Activated CD4-positive, alpha-beta T cell treated with anti-CD3 and anti-CD28 coated beads, Interleukin-2, amount 10 ng/mL, durations not matched to agents 7 days and 5 days (primary cell): ENCODE measurements around the gene ZNF708. TPM values are rescaled to one million over a fixed set of nuclear protein-coding genes. Genes with fewer than 3 reads are reported as not detected.
"Not testable (repeated sequence)": the region's sequence is repeated elsewhere in the genome, so short reads cannot be mapped to it uniquely, and the experiment has no call there.

Experiments used
- CTCF ChIA-PET: fragments of 350-600 bp; sonication (Branson Sonifier 250); formaldehyde crosslinking; loops from one replicate; lab custom pipeline; 2021; ENCODE audit warnings: antibody characterized with exemption; lab: Charles Lee
- POLR2A ChIA-PET: fragments of 350-600 bp; sonication (Branson Sonifier 250); formaldehyde crosslinking; loops from one replicate; lab custom pipeline; 2021; ENCODE audit warnings: antibody characterized with exemption; lab: Charles Lee
- DNase-seq: peaks from one replicate; pipeline ENCODE4 v3.0.0-alpha.2; 2020
- H3K27ac Mint-ChIP-seq: one replicate; pipeline ENCODE4 v1.8.0; 2021; ENCODE audit warnings: mild to moderate bottlenecking, moderate library complexity, mixed read lengths
- H3K27me3 Mint-ChIP-seq: one replicate; pipeline ENCODE4 v1.8.0; 2021; ENCODE audit warnings: mixed read lengths
- H3K36me3 Mint-ChIP-seq: one replicate; pipeline ENCODE4 v1.8.0; 2021; ENCODE audit warnings: low read depth, mixed read lengths
- H3K4me1 Mint-ChIP-seq: one replicate; pipeline ENCODE4 v1.8.0; 2021; ENCODE audit warnings: mixed read lengths
- H3K4me3 Mint-ChIP-seq: one replicate; pipeline ENCODE4 v1.8.0; 2021; ENCODE audit warnings: mild to moderate bottlenecking, moderate library complexity, mixed read lengths
- H3K9me3 Mint-ChIP-seq: one replicate; pipeline ENCODE4 v1.8.0; 2021; ENCODE audit warnings: mixed read lengths
- total RNA-seq, 2 experiments: library from RNA; stranded (reverse); gene quantifications; one replicate each; pipeline ENCODE4 v1.2.3, GENCODE V29; 2021

Gene ZNF708
- total RNA-seq, 2 experiments from 2014 or later, result 22.4 to 22.5 TPM

- peaks cover 9% of the 10 kb centered on the region for H3K4me1 Mint-ChIP-seq
- no peak overlapping the region for H3K4me3 Mint-ChIP-seq
- no peak overlapping the region for H3K27ac Mint-ChIP-seq
- POLR2A ChIA-PET, result no interaction called here
- peaks cover 73% of the 10 kb centered on the region for H3K36me3 Mint-ChIP-seq
- H3K9me3 Mint-ChIP-seq, result peaks cover 30% of the 10 kb centered on the region
- no peak for DNase-seq
- H3K27me3 Mint-ChIP-seq, result no peaks in the 10 kb centered on the region
- CTCF ChIA-PET, result no interaction called here
These were observed 11.4 kb downstream of the ZNF708 start for GRCh38 chr19:21317821-21318220.

GRCh38 chr19:21314676-21315075 is 14.5 kb downstream of the ZNF708 start:
- no peak for DNase-seq
- no peak overlapping the region for H3K27ac Mint-ChIP-seq
- H3K27me3 Mint-ChIP-seq, result no peaks in the 10 kb centered on the region
- peaks cover 72% of the 10 kb centered on the region for H3K36me3 Mint-ChIP-seq
- POLR2A ChIA-PET, result no interaction called here
- no peak overlapping the region for H3K4me3 Mint-ChIP-seq
- CTCF ChIA-PET, result interaction anchor here (1.4 kb wide), 1 partner anchor 10 kb away, joined by 4 read pairs; no protein-coding TSS in a partner anchor
- peaks cover 27% of the 10 kb centered on the region for H3K9me3 Mint-ChIP-seq
- peaks cover 4% of the 10 kb centered on the region for H3K4me1 Mint-ChIP-seq

DNA sequence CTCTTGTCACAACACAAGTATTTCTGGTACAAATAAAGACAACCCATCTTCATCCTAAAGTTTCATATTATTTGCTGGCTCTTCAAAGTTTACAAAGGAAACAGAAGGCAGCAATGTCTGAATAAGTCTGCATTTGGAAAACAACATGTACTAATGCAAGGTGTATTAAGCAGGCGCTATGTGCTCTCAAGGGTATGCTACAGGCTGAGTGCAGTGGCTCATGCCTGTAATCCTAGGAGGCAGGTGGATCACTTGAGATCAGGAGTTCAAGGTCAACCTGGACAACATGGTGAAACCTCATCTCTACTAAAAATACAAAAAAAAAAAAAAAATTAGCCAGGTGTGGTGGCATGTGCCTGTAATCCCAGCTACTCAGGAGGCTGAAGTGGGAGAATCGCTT is 16.4 kb downstream of the ZNF708 start:
- Mint-ChIP-seq H3K36me3 (peaks cover 72% of the 10 kb centered on the region), H3K9me3 (peaks cover 26% of the 10 kb centered on the region)
- H3K27ac Mint-ChIP-seq, H3K4me3 Mint-ChIP-seq, H3K27me3 Mint-ChIP-seq, DNase-seq, POLR2A ChIA-PET, H3K4me1 Mint-ChIP-seq: not testable (repeated sequence)
- CTCF ChIA-PET, result interaction anchor here (0.7 to 1.1 kb wide), 3 partner anchors 16 to 1010 kb away, joined by 3 to 5 read pairs (median 5); partner anchors contain the start of gene ZNF708

- POLR2A ChIA-PET, result no interaction called here
- Mint-ChIP-seq H3K9me3 (peaks cover 24% of the 10 kb centered on the region), H3K4me3 (no peak overlapping the region), H3K36me3 (peaks cover 80% of the 10 kb centered on the region), H3K27ac (no peak overlapping the region), H3K4me1 (peaks cover 3% of the 10 kb centered on the region), H3K27me3 (no peaks in the 10 kb centered on the region)
- DNase-seq, result no peak
- CTCF ChIA-PET, result no interaction called here
These were observed 20.4 kb downstream of the ZNF708 start for GRCh38 chr19:21308773-21309172.

- H3K27me3 Mint-ChIP-seq, H3K4me3 Mint-ChIP-seq, DNase-seq, H3K27ac Mint-ChIP-seq, H3K4me1 Mint-ChIP-seq, CTCF ChIA-PET, POLR2A ChIA-PET: not testable (repeated sequence)
- peaks cover 77% of the 10 kb centered on the region for H3K36me3 Mint-ChIP-seq
- H3K9me3 Mint-ChIP-seq, result peaks cover 18% of the 10 kb centered on the region
These were observed 22.2 kb downstream of the ZNF708 start for GRCh38 chr19:21306881-21307479.

DNA sequence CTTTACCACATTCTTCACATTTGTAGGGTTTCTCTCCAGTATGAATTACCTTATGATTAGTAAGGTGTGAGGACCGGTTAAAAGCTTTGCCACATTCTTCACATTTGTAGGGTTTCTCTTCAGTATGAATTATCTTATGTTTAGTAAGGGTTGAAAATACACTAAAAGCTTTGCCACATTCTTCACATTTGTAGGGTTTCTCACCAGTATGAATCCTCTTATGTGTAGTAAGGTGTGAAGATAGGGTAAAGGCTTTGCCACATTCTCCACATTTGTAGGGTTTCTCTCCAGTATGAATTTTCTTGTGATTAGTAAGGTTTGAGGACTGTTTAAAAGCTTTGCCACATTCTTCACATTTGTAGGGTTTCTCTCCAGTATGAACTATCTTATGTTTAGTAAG is 35.4 kb downstream of the ZNF708 start:
- H3K27me3 Mint-ChIP-seq, CTCF ChIA-PET, POLR2A ChIA-PET: not testable (repeated sequence)

GRCh38 chr19:21269813-21270212 is 59.4 kb downstream of the ZNF708 start:
- H3K4me3 Mint-ChIP-seq, result no peak overlapping the region
- no peaks in the 10 kb centered on the region for H3K4me1 Mint-ChIP-seq
- H3K27me3 Mint-ChIP-seq, result no peaks in the 10 kb centered on the region
- no peaks in the 10 kb centered on the region for H3K36me3 Mint-ChIP-seq
- no peak for DNase-seq
- H3K27ac Mint-ChIP-seq, result no peak overlapping the region
- peaks cover 39% of the 10 kb centered on the region for H3K9me3 Mint-ChIP-seq
- ChIA-PET CTCF (interaction anchor here (0.7 kb wide), 1 partner anchor 227 kb away, joined by 3 read pairs; no protein-coding TSS in a partner anchor), POLR2A (no interaction called here)

More for the DNA sequence above, 35.4 kb downstream of the ZNF708 start:
- peaks cover 43% of the 10 kb centered on the region for H3K9me3 Mint-ChIP-seq
- DNase-seq, H3K4me1 Mint-ChIP-seq, H3K4me3 Mint-ChIP-seq, H3K27ac Mint-ChIP-seq: not testable (repeated sequence)
- peaks cover 60% of the 10 kb centered on the region for H3K36me3 Mint-ChIP-seq

DNA sequence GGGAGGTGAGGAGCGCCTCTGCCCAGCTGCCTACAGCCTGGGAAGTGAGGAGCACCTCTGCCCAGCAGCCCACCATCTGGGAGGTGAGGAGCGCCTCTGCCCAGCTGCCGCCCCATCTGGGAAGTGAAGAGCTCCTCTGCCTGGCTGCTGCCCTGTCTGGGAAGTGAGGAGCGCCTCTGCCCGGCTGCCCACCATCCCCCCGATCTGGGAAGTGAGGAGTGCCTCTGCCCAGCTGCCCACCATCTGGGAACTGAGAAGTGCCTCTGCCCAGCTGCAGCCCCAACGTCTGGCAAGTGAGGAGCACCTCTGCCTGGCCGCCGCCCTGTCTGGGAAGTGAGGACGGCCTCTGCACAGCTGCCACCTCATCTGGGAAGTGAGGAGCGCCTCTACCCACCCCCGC is 64.3 kb downstream of the ZNF708 start:
- CTCF ChIA-PET, result no interaction called here
- no peak overlapping the region for H3K4me3 Mint-ChIP-seq

DNA sequence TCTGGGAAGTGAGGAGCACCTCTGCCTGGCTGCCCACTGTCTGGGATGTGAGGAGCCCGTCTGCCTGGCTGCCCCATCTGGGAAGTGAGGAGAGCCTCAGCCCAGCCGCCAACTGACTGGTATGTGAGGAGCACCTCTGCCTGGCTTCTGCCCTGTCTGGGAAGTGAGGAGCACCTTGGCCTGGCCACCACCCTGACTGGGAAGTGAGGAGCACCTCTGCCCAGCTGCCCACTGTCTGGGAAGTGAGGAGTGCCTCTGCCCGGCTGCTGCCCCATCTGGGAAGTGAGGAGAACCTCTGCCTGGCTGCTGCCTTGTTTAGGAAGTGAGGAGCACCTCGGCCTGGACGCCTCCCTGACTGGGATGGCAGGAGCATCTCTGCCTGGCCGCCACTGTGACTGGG is 64.8 kb downstream of the ZNF708 start:
- H3K4me3 Mint-ChIP-seq, result no peak overlapping the region
- no peak for DNase-seq
- H3K9me3 Mint-ChIP-seq, result peaks cover 29% of the 10 kb centered on the region
- no peaks in the 10 kb centered on the region for H3K27me3 Mint-ChIP-seq
- H3K27ac Mint-ChIP-seq, result no peak overlapping the region
- no peaks in the 10 kb centered on the region for H3K4me1 Mint-ChIP-seq
- ChIA-PET POLR2A (no interaction called here), CTCF (no interaction called here)
- no peaks in the 10 kb centered on the region for H3K36me3 Mint-ChIP-seq

More for the DNA sequence above, 64.3 kb downstream of the ZNF708 start:
- H3K9me3 Mint-ChIP-seq, result peaks cover 29% of the 10 kb centered on the region
- DNase-seq, result no peak
- no peaks in the 10 kb centered on the region for H3K4me1 Mint-ChIP-seq
- POLR2A ChIA-PET, result no interaction called here
- no peaks in the 10 kb centered on the region for H3K36me3 Mint-ChIP-seq
- no peaks in the 10 kb centered on the region for H3K27me3 Mint-ChIP-seq
- no peak overlapping the region for H3K27ac Mint-ChIP-seq

DNA sequence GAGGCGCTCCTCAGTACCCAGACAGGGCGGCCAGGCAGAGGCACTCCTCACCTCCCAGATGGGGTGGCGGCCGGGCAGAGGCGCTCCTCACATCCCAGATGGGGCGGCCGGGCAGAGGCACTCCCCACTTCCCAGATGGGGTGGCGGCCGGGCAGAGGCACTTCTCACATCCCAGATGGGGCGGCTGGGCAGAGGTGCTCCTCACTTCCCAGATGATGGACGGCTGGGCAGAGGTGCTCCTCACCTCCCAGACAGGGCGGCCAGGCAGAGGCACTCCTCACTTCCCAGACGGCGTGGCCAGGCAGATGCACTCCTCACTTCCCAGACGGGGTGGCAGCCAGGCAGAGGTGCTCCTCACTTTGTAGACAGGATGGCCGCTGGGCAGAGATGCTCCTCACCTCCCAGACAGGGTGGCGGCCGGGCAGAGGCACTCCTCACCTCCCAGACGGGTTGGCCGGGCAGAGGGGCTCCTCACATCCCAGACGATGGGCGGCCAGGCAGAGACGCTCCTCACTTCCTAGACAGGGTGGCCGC is 68.3 kb downstream of the ZNF708 start:
- DNase-seq, H3K27ac Mint-ChIP-seq, POLR2A ChIA-PET, H3K4me3 Mint-ChIP-seq, CTCF ChIA-PET, H3K27me3 Mint-ChIP-seq, H3K4me1 Mint-ChIP-seq, H3K36me3 Mint-ChIP-seq: not testable (repeated sequence)
- H3K9me3 Mint-ChIP-seq, result peaks cover 16% of the 10 kb centered on the region

- Mint-ChIP-seq H3K36me3 (no peaks in the 10 kb centered on the region), H3K4me1 (no peaks in the 10 kb centered on the region), H3K4me3 (no peak overlapping the region), H3K9me3 (peaks cover 16% of the 10 kb centered on the region), H3K27me3 (no peaks in the 10 kb centered on the region), H3K27ac (no peak overlapping the region)
- no peak for DNase-seq
- ChIA-PET CTCF (no interaction called here), POLR2A (no interaction called here)
These were observed 68.9 kb downstream of the ZNF708 start for GRCh38 chr19:21260164-21260847.

- DNase-seq, H3K36me3 Mint-ChIP-seq, H3K27ac Mint-ChIP-seq, H3K4me3 Mint-ChIP-seq, H3K4me1 Mint-ChIP-seq, POLR2A ChIA-PET, H3K27me3 Mint-ChIP-seq, CTCF ChIA-PET: not testable (repeated sequence)
- peaks cover 16% of the 10 kb centered on the region for H3K9me3 Mint-ChIP-seq
These were observed 69.6 kb downstream of the ZNF708 start for GRCh38 chr19:21259421-21260124.

DNA sequence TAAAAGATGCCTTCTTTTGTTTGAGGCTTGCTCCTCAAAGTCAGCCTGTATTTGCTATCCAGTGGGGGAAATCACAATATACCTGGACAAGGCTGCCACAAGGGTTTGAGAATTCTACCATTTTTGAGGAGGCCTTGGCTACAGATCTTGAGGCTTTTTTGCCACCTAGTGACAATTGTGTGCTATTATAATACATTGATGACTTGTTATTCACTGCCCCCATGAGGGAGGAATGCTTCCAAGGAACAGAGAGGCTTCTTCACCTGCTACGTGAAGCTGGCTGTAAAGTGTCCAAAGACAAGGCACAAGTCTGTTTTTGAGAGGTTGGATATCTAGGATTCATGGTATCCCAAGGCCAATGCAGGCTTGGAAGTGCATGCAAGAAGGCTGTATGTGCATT is 72.5 kb downstream of the ZNF708 start:
- H3K27ac Mint-ChIP-seq, result no peak overlapping the region
- no peak overlapping the region for H3K4me3 Mint-ChIP-seq
- no peak for DNase-seq
- no peaks in the 10 kb centered on the region for H3K4me1 Mint-ChIP-seq
- peaks cover 8% of the 10 kb centered on the region for H3K9me3 Mint-ChIP-seq
- no peaks in the 10 kb centered on the region for H3K36me3 Mint-ChIP-seq
- POLR2A ChIA-PET, result no interaction called here
- CTCF ChIA-PET, result no interaction called here
- no peaks in the 10 kb centered on the region for H3K27me3 Mint-ChIP-seq
